Measurements from ENCODE around the gene GOLGA3. TPM values are rescaled to one million over a fixed set of nuclear protein-coding genes. Genes with fewer than 3 reads are reported as not detected.

The GOLGA3 gene
- total RNA-seq, 1 experiment from 2014 or later, result 86.9 TPM

GRCh38 chr12:132818562-132818961 lies 10.1 kb downstream of the GOLGA3 start:
- Histone ChIP-seq H2AFZ (ENCODE audit: low read length) (no peak overlapping the region), H3K36me3 (ENCODE audit: low read depth, low read length) (peaks cover 58% of the 10 kb centered on the region), H3F3A (ENCODE audit: low read length, unreplicated experiment) (no peaks in the 10 kb centered on the region), H3K9ac (ENCODE audit: low read length) (no peak overlapping the region), H3K79me2 (ENCODE audit: low read length) (peaks cover 17% of the 10 kb centered on the region), H4K20me1 (ENCODE audit: low read length) (peaks cover 3% of the 10 kb centered on the region; the same call in 1 of the 2 replicates), H3K9me2 (replicated peaks; ENCODE audit: low read length) (no peaks in the 10 kb centered on the region), H3K4me1 (ENCODE audit: insufficient read depth, low read length) (no peaks in the 10 kb centered on the region), H3K27me3 (ENCODE audit: low read length) (no peaks in the 10 kb centered on the region), H3K4me3 (ENCODE audit: low read length) (no peak overlapping the region), H3K9me3 (ENCODE audit: low read length) (no peaks in the 10 kb centered on the region), H3K27ac (ENCODE audit: low read length) (no peak overlapping the region), H3K4me2 (ENCODE audit: low read length) (no peak overlapping the region)
- no peak for DNase-seq
- ChIA-PET POLR2A (ENCODE audit: unreplicated experiment) (no interaction called here), CTCF (no interaction called here)
- BruUV-seq (replicated peaks), result no TSS peak
- no peak for ATAC-seq
- intact Hi-C loops (cut with micrococcal nuclease), result no loop called here
- TF ChIP-seq CTCF (conservative IDR thresholded peaks at IDR 0.05; ENCODE audit: low read depth, low read length), result no peak
- no peak for TF ChIP-seq EZH2 (IDR thresholded peaks at IDR 0.05; ENCODE audit: low read length, unreplicated experiment)
- TF ChIP-seq EZH2phosphoT487 (IDR thresholded peaks at IDR 0.05; ENCODE audit: borderline replicate concordance, low read length), result no peak

- intact Hi-C loops (cut with micrococcal nuclease), result no loop called here
- BruUV-seq (replicated peaks), result no TSS peak
- Histone ChIP-seq H4K20me1 (ENCODE audit: low read length) (no peaks in the 10 kb centered on the region), H3K79me2 (ENCODE audit: low read length) (no peaks in the 10 kb centered on the region), H3K9me3 (ENCODE audit: low read length) (no peaks in the 10 kb centered on the region), H3K27me3 (ENCODE audit: low read length) (no peaks in the 10 kb centered on the region), H3K4me1 (ENCODE audit: insufficient read depth, low read length) (no peaks in the 10 kb centered on the region), H3K9ac (ENCODE audit: low read length) (no peak overlapping the region), H3K4me2 (ENCODE audit: low read length) (no peak overlapping the region), H2AFZ (ENCODE audit: low read length) (no peak overlapping the region), H3K4me3 (ENCODE audit: low read length) (no peak overlapping the region), H3K9me2 (replicated peaks; ENCODE audit: low read length) (no peaks in the 10 kb centered on the region), H3F3A (ENCODE audit: low read length, unreplicated experiment) (no peaks in the 10 kb centered on the region), H3K27ac (ENCODE audit: low read length) (no peak overlapping the region), H3K36me3 (ENCODE audit: low read depth, low read length) (peaks cover 61% of the 10 kb centered on the region)
- CTCF ChIA-PET, result no interaction called here
- DNase-seq, result no peak
- TF ChIP-seq EZH2phosphoT487 (IDR thresholded peaks at IDR 0.05; ENCODE audit: borderline replicate concordance, low read length), result no peak
- ATAC-seq, result no peak
- POLR2A ChIA-PET (ENCODE audit: unreplicated experiment), result no interaction called here
Measured at GRCh38 chr12:132814232-132814631, 14.4 kb downstream of the GOLGA3 start.

GRCh38 chr12:132813443-132813842 lies 15.2 kb downstream of the GOLGA3 start:
- Histone ChIP-seq H3K79me2 (ENCODE audit: low read length) (no peaks in the 10 kb centered on the region), H3F3A (ENCODE audit: low read length, unreplicated experiment) (no peaks in the 10 kb centered on the region), H3K9me2 (replicated peaks; ENCODE audit: low read length) (no peaks in the 10 kb centered on the region), H4K20me1 (ENCODE audit: low read length) (0 out of 2 replicates have a peak, but pooled peaks cover 2% of the 10 kb centered on the region), H3K27ac (ENCODE audit: low read length) (no peak overlapping the region), H3K9me3 (ENCODE audit: low read length) (no peaks in the 10 kb centered on the region), H2AFZ (ENCODE audit: low read length) (no peak overlapping the region), H3K4me3 (ENCODE audit: low read length) (no peak overlapping the region), H3K36me3 (ENCODE audit: low read depth, low read length) (peaks cover 57% of the 10 kb centered on the region), H3K27me3 (ENCODE audit: low read length) (no peaks in the 10 kb centered on the region), H3K9ac (ENCODE audit: low read length) (no peak overlapping the region), H3K4me2 (ENCODE audit: low read length) (no peak overlapping the region), H3K4me1 (ENCODE audit: insufficient read depth, low read length) (no peaks in the 10 kb centered on the region)
- DNase-seq (no peak), ATAC-seq (no peak)
- intact Hi-C loops (cut with micrococcal nuclease), result no loop called here
- CTCF ChIA-PET, result no interaction called here
- TF ChIP-seq EZH2 (IDR thresholded peaks at IDR 0.05; ENCODE audit: low read length, unreplicated experiment), result no peak
- TF ChIP-seq CTCF (conservative IDR thresholded peaks at IDR 0.05; ENCODE audit: low read depth, low read length), result no peak
- no peak for TF ChIP-seq EZH2phosphoT487 (IDR thresholded peaks at IDR 0.05; ENCODE audit: borderline replicate concordance, low read length)
- POLR2A ChIA-PET (ENCODE audit: unreplicated experiment), result no interaction called here
- no TSS peak for BruUV-seq (replicated peaks)
